Neuron (in vitro differentiated cells): ENCODE measurements around the gene NLRC5.

ENCODE experiments used
- H2AFZ ChIP-seq: one replicate; pipeline ENCODE4 v1.6.1; 2013; ENCODE audit warnings: low read depth, mild to moderate bottlenecking, inconsistent platforms, low read length, moderate library complexity
- H3K27me3 ChIP-seq: one replicate; pipeline ENCODE4 v1.6.1; 2013; ENCODE audit warnings: low read length; ENCODE audit not compliant: insufficient read depth
- H3K36me3 ChIP-seq: one replicate; pipeline ENCODE4 v1.6.1; 2013; ENCODE audit warnings: low read length; ENCODE audit not compliant: insufficient read depth
- H3K4me1 ChIP-seq: one replicate; pipeline ENCODE4 v1.6.1; 2013; ENCODE audit warnings: low read length; ENCODE audit not compliant: insufficient read depth
- H3K4me3 ChIP-seq: 2 replicates; pipeline ENCODE4 v1.5.1; 2013; ENCODE audit warnings: mild to moderate bottlenecking, low read length, moderate library complexity
- H3K9me3 ChIP-seq: one replicate; pipeline ENCODE4 v1.6.1; 2013; ENCODE audit warnings: low read length

NLRC5 gene

DNA sequence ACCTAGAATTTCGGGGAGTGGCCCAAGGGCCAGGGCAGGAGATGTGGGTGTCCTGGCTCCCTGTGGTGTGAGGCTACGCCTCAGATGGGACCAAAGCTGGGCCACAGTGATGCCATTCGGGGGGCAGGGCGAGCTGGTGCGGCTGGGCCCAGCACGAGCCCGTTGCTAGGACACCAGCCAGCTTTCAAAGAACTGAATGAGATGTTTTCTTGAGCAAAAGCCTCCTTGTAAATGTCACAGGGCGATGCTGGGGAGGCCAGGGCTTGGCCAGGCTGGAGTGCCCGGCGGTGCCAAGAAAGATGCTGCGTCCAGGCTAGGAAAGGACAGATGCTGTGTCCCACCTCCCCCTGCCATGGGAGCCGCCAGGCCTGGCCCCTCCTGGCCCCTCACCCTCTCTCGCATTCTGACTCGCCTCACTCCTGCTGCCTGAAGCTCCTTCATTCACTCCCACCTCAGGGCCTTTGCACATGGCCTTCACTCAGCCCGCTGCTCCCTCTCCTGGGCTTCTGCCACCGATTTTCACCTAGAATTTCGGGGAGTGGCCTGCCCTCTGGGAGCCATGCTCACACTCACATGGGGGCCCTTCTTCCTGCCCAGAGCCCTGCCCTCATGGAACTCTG lies 142.1 kb downstream of the NLRC5 start:
- Histone ChIP-seq H3K9me3 (no peaks in the 10 kb centered on the region), H3K27me3 (no peaks in the 10 kb centered on the region), H3K36me3 (no peaks in the 10 kb centered on the region), H2AFZ (no peak overlapping the region), H3K4me3 (no peak overlapping the region), H3K4me1 (peaks cover 23% of the 10 kb centered on the region)

DNA sequence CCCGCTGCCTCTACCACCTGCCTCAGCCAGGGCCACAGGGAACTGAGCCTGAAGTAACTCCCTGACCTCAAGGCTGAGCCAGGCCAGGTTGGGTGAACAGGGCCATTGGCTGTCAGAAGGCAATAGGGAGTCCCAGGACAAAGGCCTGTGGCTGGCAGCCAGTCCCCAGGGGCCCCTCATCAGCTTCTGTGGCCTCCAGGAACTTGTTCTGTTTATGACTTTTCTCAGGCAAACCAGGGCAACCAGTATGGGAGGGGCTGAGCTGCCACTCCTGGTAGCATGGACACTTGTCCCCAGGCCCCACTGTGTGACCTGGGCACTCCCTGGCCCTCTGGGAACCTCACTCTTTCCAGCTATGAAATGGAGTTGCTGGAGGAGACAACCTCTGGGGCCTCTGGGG lies 143.1 kb downstream of the NLRC5 start:
- no peaks in the 10 kb centered on the region for H3K9me3 ChIP-seq
- H2AFZ ChIP-seq: no peak overlapping the region
- no peaks in the 10 kb centered on the region for H3K27me3 ChIP-seq
- peaks cover 23% of the 10 kb centered on the region for H3K4me1 ChIP-seq
- H3K4me3 ChIP-seq: no peak overlapping the region
- peaks cover 3% of the 10 kb centered on the region for H3K36me3 ChIP-seq

DNA sequence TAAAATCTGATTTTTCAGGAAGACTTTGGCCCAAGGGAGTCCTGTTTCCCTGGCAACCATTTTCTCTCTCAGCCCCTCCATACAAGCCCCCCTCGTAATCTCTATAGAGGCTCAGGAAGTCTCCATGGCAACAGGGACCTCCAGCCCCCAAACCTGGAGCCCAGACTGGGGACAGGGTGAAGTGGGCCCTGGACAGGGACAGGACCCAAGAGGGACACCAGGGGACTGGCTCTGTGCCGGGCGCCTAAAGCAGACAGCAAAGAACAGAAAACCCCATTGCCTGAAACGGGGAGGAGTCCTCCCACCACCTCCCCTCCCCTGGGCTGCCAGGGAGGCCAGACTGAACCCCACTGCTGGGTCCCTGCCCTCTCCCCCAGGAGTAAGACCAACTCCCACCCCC lies 143.7 kb downstream of the NLRC5 start:
- H3K9me3 ChIP-seq: no peaks in the 10 kb centered on the region
- H3K4me1 ChIP-seq: peaks cover 23% of the 10 kb centered on the region
- no peak overlapping the region for H3K4me3 ChIP-seq
- H3K36me3 ChIP-seq: peaks cover 3% of the 10 kb centered on the region
- H3K27me3 ChIP-seq: no peaks in the 10 kb centered on the region
- H2AFZ ChIP-seq: no peak overlapping the region
